ENCODE data around the gene FCN2.
A peak's percentile ranks its signal among the peaks of the same experiment; 100 is the strongest.

FCN2 gene

GRCh38 chr9:134835448-134835847 is 45.2 kb upstream of the FCN2 start:
- in situ Hi-C loops (cut with MboI; ENCODE audit: low pct_unique_long_range_greater_than_20kb, low sequenced_read_pairs, unreplicated experiment), result no loop called here
- no peak for DNase-seq (ENCODE audit: low spot score)

GRCh38 chr9:134835987-134836386 is 44.6 kb upstream of the FCN2 start:
- in situ Hi-C loops (cut with MboI; ENCODE audit: low pct_unique_long_range_greater_than_20kb, low sequenced_read_pairs, unreplicated experiment), result no loop called here
- no peak for DNase-seq (ENCODE audit: low spot score)
- TF ChIP-seq CTCF (IDR thresholded peaks at IDR 0.05; ENCODE audit: extremely low read depth, insufficient read depth, missing control alignments), result no peak

More at GRCh38 chr9:134835448-134835847, 45.2 kb upstream of the FCN2 start:
- no peak for TF ChIP-seq CTCF (IDR thresholded peaks at IDR 0.05; ENCODE audit: extremely low read depth, insufficient read depth, missing control alignments)

- DNase-seq (ENCODE audit: low spot score), result no peak
- no peak for TF ChIP-seq CTCF (IDR thresholded peaks at IDR 0.05; ENCODE audit: extremely low read depth, insufficient read depth, missing control alignments)
- in situ Hi-C loops (cut with MboI; ENCODE audit: low pct_unique_long_range_greater_than_20kb, low sequenced_read_pairs, unreplicated experiment), result no loop called here
Observed at GRCh38 chr9:134836406-134836970, 44.1 kb upstream of the FCN2 start.

- no peak for DNase-seq (ENCODE audit: low spot score)
- no peak for TF ChIP-seq CTCF (IDR thresholded peaks at IDR 0.05; ENCODE audit: extremely low read depth, insufficient read depth, missing control alignments)
- in situ Hi-C loops (cut with MboI; ENCODE audit: low pct_unique_long_range_greater_than_20kb, low sequenced_read_pairs, unreplicated experiment), result no loop called here
Observed at GRCh38 chr9:134837529-134837928, 43.1 kb upstream of the FCN2 start.

GRCh38 chr9:134838651-134839454 is 41.8 kb upstream of the FCN2 start:
- no peak for TF ChIP-seq CTCF (IDR thresholded peaks at IDR 0.05; ENCODE audit: extremely low read depth, insufficient read depth, missing control alignments)
- in situ Hi-C loops (cut with MboI; ENCODE audit: low pct_unique_long_range_greater_than_20kb, low sequenced_read_pairs, unreplicated experiment), result no loop called here
- DNase-seq (ENCODE audit: low spot score), result no peak

- DNase-seq (ENCODE audit: low spot score), result no peak
- in situ Hi-C loops (cut with MboI; ENCODE audit: low pct_unique_long_range_greater_than_20kb, low sequenced_read_pairs, unreplicated experiment), result no loop called here
- peak; percentile 36 for TF ChIP-seq CTCF (IDR thresholded peaks at IDR 0.05; ENCODE audit: extremely low read depth, insufficient read depth, missing control alignments)
Observed at GRCh38 chr9:134839455-134840125, 41.0 kb upstream of the FCN2 start.
